Duodenal mucosa (tissue), 2 donors: Measurements from ENCODE around the gene ZNF862.

Experiments
- H3K27ac ChIP-seq: one replicate; pipeline ENCODE4 v1.7.0; 2013; ENCODE audit warnings: low read depth, low read length
- H3K27me3 ChIP-seq, 2 donors: one replicate each; pipeline ENCODE4 v1.7.0; 2013; ENCODE audit warnings: low read length in 2 of 2, control low read depth in 1 of 2; ENCODE audit not compliant: insufficient read depth in 2 of 2, control insufficient read depth in 1 of 2
- H3K36me3 ChIP-seq, 2 donors: one replicate each; pipeline ENCODE4 v1.7.0; 2013; ENCODE audit warnings: low read length in 2 of 2, control low read depth in 1 of 2; ENCODE audit not compliant: insufficient read depth in 2 of 2, control insufficient read depth in 1 of 2
- H3K4me1 ChIP-seq, 2 donors: one replicate each; pipeline ENCODE4 v1.7.0; 2013; ENCODE audit warnings: low read length in 2 of 2, control low read depth in 1 of 2; ENCODE audit not compliant: insufficient read depth in 2 of 2, control insufficient read depth in 1 of 2
- H3K4me3 ChIP-seq, 2 donors: one replicate each; pipeline ENCODE4 v1.7.0; 2013; ENCODE audit warnings: low read length in 2 of 2, low read depth in 1 of 2
- H3K9ac ChIP-seq, 2 donors: one replicate each; pipeline ENCODE4 v1.7.0; 2013; ENCODE audit warnings: low read length in 2 of 2, low read depth in 1 of 2
- H3K9me3 ChIP-seq, 2 donors: one replicate each; pipeline ENCODE4 v1.7.0; 2013; ENCODE audit warnings: low read length in 2 of 2, control low read depth in 1 of 2; ENCODE audit not compliant: control insufficient read depth in 1 of 2

ZNF862 gene

GRCh38 chr7:149870274-149870673 is 32.1 kb downstream of the ZNF862 start:
- Histone ChIP-seq H3K9ac (no peak overlapping the region), H3K4me1 (peaks cover 20 to 40% of the 10 kb centered on the region in 2 donors), H3K36me3 (peaks cover 0 to under 1% of the 10 kb centered on the region in 2 donors), H3K9me3 (no peaks in the 10 kb centered on the region), H3K27me3 (no peaks in the 10 kb centered on the region), H3K27ac (no peak overlapping the region), H3K4me3 (no peak overlapping the region)

DNA sequence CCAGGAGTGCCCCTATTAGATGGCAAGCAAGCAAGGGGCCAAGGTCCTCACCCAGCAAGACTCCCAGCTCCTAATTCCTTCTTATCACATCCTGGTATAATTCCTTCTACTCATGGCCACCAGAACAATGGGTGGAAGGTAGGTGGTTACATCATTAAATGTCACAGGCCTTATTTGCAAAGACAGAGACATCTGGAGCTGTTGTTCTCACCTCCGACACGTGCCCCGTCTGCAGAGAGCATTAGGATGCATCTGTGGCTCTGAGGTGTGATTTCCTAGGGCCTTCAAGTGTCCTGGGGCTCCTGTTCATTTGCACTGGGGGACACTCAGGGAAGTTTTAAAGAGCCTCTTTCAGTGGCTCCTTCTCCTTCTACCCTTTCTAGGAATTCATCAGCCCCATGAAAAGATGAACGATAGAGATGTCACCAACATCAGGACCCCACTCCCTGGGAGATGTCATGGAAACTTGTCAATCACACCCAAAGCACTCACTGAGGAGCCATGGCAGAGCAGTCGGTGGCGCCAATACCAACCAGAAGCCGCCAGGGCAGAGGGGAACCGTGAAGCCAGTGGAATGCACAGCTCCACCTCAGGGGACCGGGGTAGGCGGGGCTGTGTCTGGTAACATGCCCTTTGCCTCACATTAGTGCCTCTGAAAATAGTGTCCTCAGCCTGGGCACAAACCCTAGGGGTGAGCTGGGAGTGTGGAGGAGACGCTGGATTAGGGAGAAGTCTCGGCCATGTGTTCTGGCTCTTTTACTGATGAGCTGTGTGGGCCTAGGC is 32.7 kb downstream of the ZNF862 start:
- Histone ChIP-seq H3K9ac (no peak overlapping the region), H3K27ac (no peak overlapping the region), H3K4me1 (peaks cover 19 to 40% of the 10 kb centered on the region in 2 donors), H3K36me3 (no peaks in the 10 kb centered on the region), H3K4me3 (no peak overlapping the region), H3K9me3 (no peaks in the 10 kb centered on the region), H3K27me3 (no peaks in the 10 kb centered on the region)

DNA sequence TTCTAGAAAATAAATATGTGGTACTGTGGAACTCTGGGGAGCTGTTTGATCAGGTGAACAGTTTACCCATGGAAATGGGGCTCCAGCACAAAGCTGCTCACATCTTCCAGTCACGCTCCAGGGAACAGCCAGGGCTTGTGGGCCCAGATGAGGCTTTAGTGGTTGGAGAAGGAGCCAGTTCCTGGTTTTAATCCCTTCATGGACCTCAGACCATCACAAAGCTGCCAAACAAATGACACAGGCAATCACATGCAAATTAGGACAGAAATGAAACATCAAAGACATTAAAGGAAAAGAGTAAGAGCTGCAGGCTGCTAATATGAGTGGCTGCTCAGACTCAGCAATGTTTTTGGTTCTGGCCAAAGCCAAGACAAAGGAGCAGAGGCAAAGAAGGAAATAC is 33.4 kb downstream of the ZNF862 start:
- H3K9ac ChIP-seq, result no peak overlapping the region
- H3K27me3 ChIP-seq, result no peaks in the 10 kb centered on the region
- H3K36me3 ChIP-seq, result peaks cover 0 to 2% of the 10 kb centered on the region in 2 donors
- no peaks in the 10 kb centered on the region for H3K9me3 ChIP-seq
- no peak overlapping the region for H3K4me3 ChIP-seq
- peaks cover 15 to 40% of the 10 kb centered on the region in 2 donors for H3K4me1 ChIP-seq
- no peak overlapping the region for H3K27ac ChIP-seq

DNA sequence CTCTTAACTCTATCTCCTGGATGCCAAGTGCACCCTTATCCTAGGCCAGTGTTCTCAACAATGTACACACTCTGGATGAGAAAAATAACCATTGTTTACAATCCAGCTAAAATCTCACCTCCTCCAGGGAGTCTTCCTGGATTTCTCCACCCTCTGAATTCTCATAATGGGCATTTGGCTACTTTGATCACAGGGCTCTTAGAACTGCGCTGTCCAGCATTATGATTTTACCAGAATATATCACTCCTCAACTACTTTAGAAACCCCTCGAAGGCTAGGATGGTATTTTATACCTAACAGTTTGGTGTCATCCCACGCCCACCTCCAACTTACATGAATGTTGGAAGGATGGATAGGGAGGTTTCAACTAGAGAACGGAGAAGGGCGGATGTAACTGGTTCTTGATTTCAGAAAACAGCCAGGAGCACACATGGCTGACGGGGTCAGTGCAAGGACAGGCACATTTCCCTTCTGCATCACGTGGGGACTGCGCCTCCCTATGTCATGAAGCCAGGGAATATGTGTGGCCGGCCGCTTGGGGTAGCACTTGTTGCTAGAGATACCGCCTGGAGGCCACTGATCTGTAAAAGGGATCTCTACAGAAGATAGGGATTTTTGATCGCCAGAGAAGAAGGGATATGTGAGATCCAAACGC is 34.4 kb downstream of the ZNF862 start:
- Histone ChIP-seq H3K4me3 (peak overlapping the region; percentile 76 to 83), H3K9me3 (no peaks in the 10 kb centered on the region), H3K27ac (peak overlapping the region; percentile 5), H3K4me1 (peaks cover 15 to 35% of the 10 kb centered on the region in 2 donors), H3K36me3 (peaks cover 0 to 3% of the 10 kb centered on the region in 2 donors), H3K9ac (peak overlapping the region; percentile 62 to 74), H3K27me3 (no peaks in the 10 kb centered on the region)

GRCh38 chr7:149873074-149873969 is 35.1 kb downstream of the ZNF862 start, which contains the start of gene ATP6V0E2:
TSS of gene ATP6V0E2 (plus strand) at chr7:149873969. CDS start at chr7:149874066, 97 bp downstream.
- Histone ChIP-seq H3K27ac (peak within 1 kb of the TSS; percentile 74), H3K9ac (peak within 1 kb of the TSS; percentile 62 to 74), H3K9me3 (no peaks in the 10 kb centered on the region), H3K36me3 (peaks cover 0 to 3% of the 10 kb centered on the region in 2 donors), H3K4me1 (peaks cover 15 to 35% of the 10 kb centered on the region in 2 donors), H3K27me3 (no peaks in the 10 kb centered on the region), H3K4me3 (peak within 1 kb of the TSS; percentile 76 to 83)

DNA sequence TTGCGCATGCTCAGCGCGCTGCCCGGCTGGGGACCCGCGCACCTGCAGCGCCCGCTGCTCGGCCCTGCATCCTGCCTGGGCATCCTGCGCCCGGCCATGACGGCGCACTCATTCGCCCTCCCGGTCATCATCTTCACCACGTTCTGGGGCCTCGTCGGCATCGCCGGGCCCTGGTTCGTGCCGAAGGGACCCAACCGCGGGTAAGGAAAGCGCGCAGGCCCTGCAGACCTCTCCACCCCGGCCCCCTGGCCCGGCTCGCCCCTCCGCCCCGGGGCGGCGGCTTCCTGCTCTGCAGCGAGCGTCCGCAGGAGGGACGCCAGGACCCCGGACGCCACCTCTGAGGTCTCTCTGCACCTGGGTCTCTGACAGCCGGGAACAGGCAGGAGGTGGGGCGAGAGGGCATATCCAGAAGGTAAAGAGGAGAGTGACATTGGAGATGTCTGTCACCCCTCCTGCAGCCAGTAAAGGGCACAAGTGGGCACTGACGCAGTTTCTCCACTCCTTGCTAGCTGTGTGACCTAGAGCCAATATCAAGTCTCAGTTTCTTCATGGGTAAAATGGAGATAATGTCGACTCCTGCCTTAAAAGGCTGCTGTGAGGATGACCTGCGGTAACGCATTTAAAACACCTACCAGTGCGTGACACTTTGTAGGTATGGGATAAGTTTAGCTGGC is 35.9 kb downstream of the ZNF862 start:
- no peaks in the 10 kb centered on the region for H3K27me3 ChIP-seq
- no peak overlapping the region for H3K27ac ChIP-seq
- H3K4me3 ChIP-seq, result peak overlapping the region; percentile 76 to 83
- H3K9me3 ChIP-seq, result no peaks in the 10 kb centered on the region
- H3K4me1 ChIP-seq, result peaks cover 15 to 28% of the 10 kb centered on the region in 2 donors
- H3K36me3 ChIP-seq, result peaks cover 0 to 3% of the 10 kb centered on the region in 2 donors
- H3K9ac ChIP-seq, result peak overlapping the region; percentile 52 to 63

- Histone ChIP-seq H3K9me3 (no peaks in the 10 kb centered on the region), H3K4me3 (peak overlapping the region; percentile 76 to 83)
Measured at GRCh38 chr7:149874644-149875028, 36.5 kb downstream of the ZNF862 start.

GRCh38 chr7:149875396-149875795 is 37.2 kb downstream of the ZNF862 start:
- peaks cover 15 to 20% of the 10 kb centered on the region in 2 donors for H3K4me1 ChIP-seq
- H3K36me3 ChIP-seq, result peaks cover 0 to 6% of the 10 kb centered on the region in 2 donors
- H3K27ac ChIP-seq, result no peak overlapping the region
- no peak overlapping the region for H3K9ac ChIP-seq
- H3K4me3 ChIP-seq, result no peak overlapping the region
- no peaks in the 10 kb centered on the region for H3K9me3 ChIP-seq
- H3K27me3 ChIP-seq, result no peaks in the 10 kb centered on the region

More at GRCh38 chr7:149874644-149875028, 36.5 kb downstream of the ZNF862 start:
- peaks cover 15 to 22% of the 10 kb centered on the region in 2 donors for H3K4me1 ChIP-seq
- H3K36me3 ChIP-seq, result peaks cover 0 to 3% of the 10 kb centered on the region in 2 donors
- H3K27me3 ChIP-seq, result no peaks in the 10 kb centered on the region
- H3K27ac ChIP-seq, result no peak overlapping the region
- peak overlapping the region in 1 of 2 donors; percentile 63 for H3K9ac ChIP-seq

DNA sequence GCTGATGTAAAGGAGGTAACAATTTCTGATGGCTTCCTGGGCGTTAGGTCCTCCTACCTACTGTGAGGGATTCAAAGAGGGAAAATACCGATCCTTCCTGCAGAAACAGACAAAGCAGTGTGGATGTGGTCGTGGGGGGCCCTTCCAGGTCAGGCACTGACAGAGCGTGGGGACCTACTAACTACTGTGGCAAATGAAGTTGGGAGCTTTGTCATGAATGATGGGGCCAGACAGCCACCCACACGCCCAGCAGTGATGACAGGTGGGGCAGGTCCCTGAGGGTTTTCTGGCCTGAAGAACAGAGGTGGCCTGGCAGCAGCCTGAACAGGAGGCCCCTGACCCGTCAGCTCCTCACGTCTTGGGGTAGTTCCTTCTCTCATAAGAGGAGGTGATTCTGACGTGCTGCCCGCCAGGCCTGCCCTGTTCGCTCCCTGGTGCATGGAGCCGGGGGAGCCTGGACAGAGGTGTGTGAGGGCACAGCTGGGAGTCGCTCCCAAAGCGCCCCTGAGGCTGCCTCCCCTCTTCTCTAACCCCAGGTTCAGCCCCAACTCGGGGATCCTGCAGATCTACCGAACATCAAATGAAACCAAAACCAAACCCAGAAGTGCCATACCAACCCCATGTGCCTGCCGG is 39.8 kb downstream of the ZNF862 start:
- no peak overlapping the region for H3K9ac ChIP-seq
- no peaks in the 10 kb centered on the region for H3K27me3 ChIP-seq
- H3K27ac ChIP-seq, result no peak overlapping the region
- H3K4me1 ChIP-seq, result peaks cover 7 to 14% of the 10 kb centered on the region in 2 donors
- H3K9me3 ChIP-seq, result no peaks in the 10 kb centered on the region
- no peak overlapping the region for H3K4me3 ChIP-seq
- H3K36me3 ChIP-seq, result peaks cover 0 to 7% of the 10 kb centered on the region in 2 donors
